ENCODE measurements around the gene TANGO2.

GRCh38 chr22:20021196-20022181 lies 579 bp downstream of the TANGO2 start:
- TF ChIP-seq, protein P1, sequence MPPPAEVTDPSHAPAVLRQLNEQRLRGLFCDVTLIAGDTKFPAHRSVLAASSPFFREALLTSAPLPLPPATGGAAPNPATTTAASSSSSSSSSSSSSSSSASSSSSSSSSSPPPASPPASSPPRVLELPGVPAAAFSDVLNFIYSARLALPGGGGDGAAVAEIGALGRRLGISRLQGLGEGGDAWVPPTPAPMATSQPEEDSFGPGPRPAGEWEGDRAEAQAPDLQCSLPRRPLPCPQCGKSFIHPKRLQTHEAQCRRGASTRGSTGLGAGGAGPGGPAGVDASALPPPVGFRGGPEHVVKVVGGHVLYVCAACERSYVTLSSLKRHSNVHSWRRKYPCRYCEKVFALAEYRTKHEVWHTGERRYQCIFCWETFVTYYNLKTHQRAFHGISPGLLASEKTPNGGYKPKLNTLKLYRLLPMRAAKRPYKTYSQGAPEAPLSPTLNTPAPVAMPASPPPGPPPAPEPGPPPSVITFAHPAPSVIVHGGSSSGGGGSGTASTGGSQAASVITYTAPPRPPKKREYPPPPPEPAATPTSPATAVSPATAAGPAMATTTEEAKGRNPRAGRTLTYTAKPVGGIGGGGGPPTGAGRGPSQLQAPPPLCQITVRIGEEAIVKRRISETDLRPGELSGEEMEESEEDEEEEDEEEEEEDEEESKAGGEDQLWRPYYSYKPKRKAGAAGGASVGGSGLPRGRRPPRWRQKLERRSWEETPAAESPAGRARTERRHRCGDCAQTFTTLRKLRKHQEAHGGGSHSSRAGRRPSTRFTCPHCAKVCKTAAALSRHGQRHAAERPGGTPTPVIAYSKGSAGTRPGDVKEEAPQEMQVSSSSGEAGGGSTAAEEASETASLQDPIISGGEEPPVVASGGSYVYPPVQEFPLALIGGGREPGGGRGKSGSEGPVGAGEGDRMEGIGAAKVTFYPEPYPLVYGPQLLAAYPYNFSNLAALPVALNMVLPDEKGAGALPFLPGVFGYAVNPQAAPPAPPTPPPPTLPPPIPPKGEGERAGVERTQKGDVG (CRISPR knock-in tag; IDR thresholded peaks at IDR 0.05) = no peak
- TF ChIP-seq POLR2A (IDR thresholded peaks at IDR 0.05; ENCODE audit: low read depth, low read length) (no peak), SIN3A (IDR thresholded peaks at IDR 0.05; ENCODE audit: low read depth, low read length) (0 out of 2 replicates have a peak, but pooled peaks have one; percentile 22), CTCF (IDR thresholded peaks at IDR 0.05 in 2 of 3, conservative IDR thresholded peaks at IDR 0.05 in 1 of 3; ENCODE audit: control insufficient read depth in 2 of 3, extremely low read depth in 1 of 3, insufficient read depth in 1 of 3, low read depth in 3 of 3, low read length in 3 of 3) (no peak), JUND (IDR thresholded peaks at IDR 0.05; ENCODE audit: low read depth, low read length) (no peak), CHD2 (IDR thresholded peaks at IDR 0.05; ENCODE audit: borderline replicate concordance, low read depth, low read length) (no peak), LARP7 (IDR thresholded peaks at IDR 0.05) (no peak; the same call in 1 of the 2 replicates), FOS (IDR thresholded peaks at IDR 0.05; ENCODE audit: borderline replicate concordance, extremely low read depth, insufficient read length) (no peak), CREB1 (IDR thresholded peaks at IDR 0.05; ENCODE audit: low read depth) (no peak)
- TF ChIP-seq, protein P2, sequence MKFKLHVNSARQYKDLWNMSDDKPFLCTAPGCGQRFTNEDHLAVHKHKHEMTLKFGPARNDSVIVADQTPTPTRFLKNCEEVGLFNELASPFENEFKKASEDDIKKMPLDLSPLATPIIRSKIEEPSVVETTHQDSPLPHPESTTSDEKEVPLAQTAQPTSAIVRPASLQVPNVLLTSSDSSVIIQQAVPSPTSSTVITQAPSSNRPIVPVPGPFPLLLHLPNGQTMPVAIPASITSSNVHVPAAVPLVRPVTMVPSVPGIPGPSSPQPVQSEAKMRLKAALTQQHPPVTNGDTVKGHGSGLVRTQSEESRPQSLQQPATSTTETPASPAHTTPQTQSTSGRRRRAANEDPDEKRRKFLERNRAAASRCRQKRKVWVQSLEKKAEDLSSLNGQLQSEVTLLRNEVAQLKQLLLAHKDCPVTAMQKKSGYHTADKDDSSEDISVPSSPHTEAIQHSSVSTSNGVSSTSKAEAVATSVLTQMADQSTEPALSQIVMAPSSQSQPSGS (IDR thresholded peaks at IDR 0.05; ENCODE audit: low read length) = no peak
